Prostate gland (tissue), 2 donors: ENCODE data around the gene CYP1A1. TPM values are rescaled to one million over a fixed set of nuclear protein-coding genes. Genes with fewer than 3 reads are reported as not detected.

Experiments used
- DNase-seq: peaks from one replicate; pipeline ENCODE4 v3.0.0-alpha.2; 2019; ENCODE audit warnings: low spot score
- H3K27ac ChIP-seq, 2 donors: fragments of 200-600 bp; sonication (generic); 2 replicates each; pipeline ENCODE4 v1.5.1; 2017 to 2019
- H3K27me3 ChIP-seq: fragments of 200-600 bp; sonication (generic); replicated peaks from 2 replicates; pipeline ENCODE4 v1.5.1; 2019; ENCODE audit not compliant: insufficient read depth
- H3K36me3 ChIP-seq, 2 donors: fragments of 200-600 bp; sonication (generic); 1 replicate in 1 of 2; 2 replicates in 1 of 2; pipeline versions ENCODE4 v1.5.1 to v1.8.1; 2017 to 2019
- H3K4me1 ChIP-seq: fragments of 200-600 bp; sonication (generic); replicated peaks from 2 replicates; pipeline ENCODE4 v1.5.1; 2019
- H3K4me3 ChIP-seq, 2 donors: fragments of 200-600 bp; sonication (generic); 2 replicates each; pipeline ENCODE4 v1.5.1; 2017 to 2019
- H3K9me3 ChIP-seq: fragments of 200-600 bp; sonication (generic); 2 replicates; pipeline ENCODE4 v1.5.1; 2017
- CTCF ChIP-seq, 4 experiments: fragments of 200-600 bp in 2 of 4; fragments of 450-650 bp in 2 of 4; sonication (generic) in 2 of 4; IDR thresholded peaks; 1 replicate in 3 of 4; 2 replicates in 1 of 4; pipeline ENCODE4 v1.5.1; 2016 to 2019; ENCODE audit warnings: antibody characterized with exemption in 4 of 4, mild to moderate bottlenecking in 2 of 4, moderate library complexity in 2 of 4
- POLR2A ChIP-seq: fragments of 450-650 bp; IDR thresholded peaks from one replicate; pipeline ENCODE4 v1.6.1; 2016; ENCODE audit warnings: antibody characterized with exemption, mild to moderate bottlenecking
- POLR2AphosphoS5 ChIP-seq: sonication (generic); formaldehyde crosslinking; IDR thresholded peaks from one replicate; pipeline ENCODE4 v1.6.1; 2017; ENCODE audit warnings: antibody characterized with exemption
- WGBS: methylation state at CpG from one replicate; pipeline ENCODE4 v1.1.5; 2018; 5-methylcytosine and 5-hydroxymethylcytosine counted together
- intact Hi-C: fragments of 100-400 bp; cut with DNase I; formaldehyde crosslinking; loops from one replicate; pipeline ENCODE4 v1.14.2; 2022
- total RNA-seq, 2 donors: library from RNA; depleted of rRNA; stranded (reverse); fragments of >200 nt; gene quantifications; one replicate each; pipeline ENCODE4 v1.1.0, GENCODE V29; 2016

The CYP1A1 gene
- total RNA-seq, 2 donors from 2014 or later, result 0.57 to 6.9 TPM

DNA sequence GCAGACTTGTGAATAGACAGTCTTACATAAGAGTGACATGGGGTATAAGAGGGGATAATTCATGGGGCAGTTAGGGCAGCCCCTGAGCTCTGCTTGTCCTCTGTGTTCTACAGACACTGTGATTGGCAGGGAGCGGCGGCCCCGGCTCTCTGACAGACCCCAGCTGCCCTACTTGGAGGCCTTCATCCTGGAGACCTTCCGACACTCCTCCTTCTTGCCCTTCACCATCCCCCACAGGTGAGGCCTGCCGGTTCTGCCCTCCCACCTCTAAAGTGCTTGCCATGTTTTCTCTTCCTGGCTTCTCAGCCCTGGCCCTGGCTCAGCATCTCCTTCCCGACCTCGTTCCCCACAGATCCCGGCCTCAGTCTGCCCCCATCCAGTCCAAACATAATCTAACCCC is 26.7 kb upstream of the CYP1A1 start:
- 75% methylated on average over 8 of the region's 8 CpGs for WGBS
- H3K4me1 ChIP-seq, result no peaks in the 10 kb centered on the region
- no peaks in the 10 kb centered on the region for H3K36me3 ChIP-seq
- no peaks in the 10 kb centered on the region for H3K9me3 ChIP-seq
- H3K27me3 ChIP-seq, result no peaks in the 10 kb centered on the region
- no peak overlapping the region for H3K4me3 ChIP-seq
- DNase-seq, result no peak
- no peak for TF ChIP-seq POLR2AphosphoS5
- no peak for TF ChIP-seq CTCF (IDR thresholded peaks at IDR 0.05)
- no peak for TF ChIP-seq POLR2A
- H3K27ac ChIP-seq, result no peak overlapping the region
- intact Hi-C loops, result no loop called here

DNA sequence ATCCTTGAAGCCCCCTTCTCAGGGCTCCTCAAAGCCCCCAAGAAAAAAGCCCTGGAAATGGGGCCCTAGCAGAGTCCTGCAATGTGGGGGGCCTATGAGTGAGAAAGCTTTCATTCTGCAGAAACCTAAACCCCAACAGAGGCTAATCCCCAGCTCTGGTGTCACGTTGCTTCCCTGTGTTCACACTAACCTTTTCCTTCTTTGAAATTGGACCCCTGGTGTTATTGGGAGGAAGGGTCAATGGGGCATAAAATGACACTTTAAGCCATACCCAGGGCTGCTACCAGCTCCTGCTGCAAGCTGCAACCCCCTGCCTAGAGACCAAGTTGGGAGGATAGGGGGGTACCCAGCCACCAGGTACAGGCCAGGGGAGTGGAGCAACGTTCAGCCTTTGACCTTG is 25.4 kb upstream of the CYP1A1 start:
- Histone ChIP-seq H3K27me3 (no peaks in the 10 kb centered on the region), H3K4me3 (no peak overlapping the region), H3K27ac (no peak overlapping the region), H3K36me3 (no peaks in the 10 kb centered on the region), H3K9me3 (no peaks in the 10 kb centered on the region), H3K4me1 (no peaks in the 10 kb centered on the region)
- intact Hi-C loops, result no loop called here
- TF ChIP-seq POLR2A (no peak), POLR2AphosphoS5 (no peak), CTCF (IDR thresholded peaks at IDR 0.05) (no peak)
- no peak for DNase-seq
- WGBS, result 49% methylated on average over 2 of the region's 2 CpGs

DNA sequence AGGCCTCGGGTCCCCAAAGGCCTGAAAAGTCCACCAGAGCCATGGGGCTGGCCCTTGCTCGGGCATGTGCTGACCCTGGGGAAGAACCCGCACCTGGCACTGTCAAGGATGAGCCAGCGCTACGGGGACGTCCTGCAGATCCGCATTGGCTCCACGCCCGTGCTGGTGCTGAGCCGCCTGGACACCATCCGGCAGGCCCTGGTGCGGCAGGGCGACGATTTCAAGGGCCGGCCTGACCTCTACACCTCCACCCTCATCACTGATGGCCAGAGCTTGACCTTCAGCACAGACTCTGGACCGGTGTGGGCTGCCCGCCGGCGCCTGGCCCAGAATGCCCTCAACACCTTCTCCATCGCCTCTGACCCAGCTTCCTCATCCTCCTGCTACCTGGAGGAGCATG is 24.5 kb upstream of the CYP1A1 start:
- TF ChIP-seq POLR2AphosphoS5, result no peak
- no peak for TF ChIP-seq CTCF (IDR thresholded peaks at IDR 0.05)
- no peak for TF ChIP-seq POLR2A
- Histone ChIP-seq H3K36me3 (no peaks in the 10 kb centered on the region), H3K4me3 (no peak overlapping the region), H3K27me3 (no peaks in the 10 kb centered on the region), H3K9me3 (no peaks in the 10 kb centered on the region), H3K27ac (no peak overlapping the region), H3K4me1 (no peaks in the 10 kb centered on the region)
- 89% methylated on average over 20 of the region's 20 CpGs for WGBS
- intact Hi-C loops, result no loop called here
- DNase-seq, result no peak

GRCh38 chr15:74748322-74748946 is 23.1 kb upstream of the CYP1A1 start, which contains the start of gene CYP1A2:
TSS of gene CYP1A2 (plus strand) at chr15:74748845. CDS start at chr15:74749739, 894 bp downstream.
- 54% methylated on average over 3 of the region's 3 CpGs for WGBS
- H3K36me3 ChIP-seq, result no peaks in the 10 kb centered on the region
- no peaks in the 10 kb centered on the region for H3K4me1 ChIP-seq
- intact Hi-C loops, result no loop called here
- DNase-seq, result no peak
- no peaks in the 10 kb centered on the region for H3K27me3 ChIP-seq
- no peak for TF ChIP-seq POLR2A
- TF ChIP-seq CTCF (IDR thresholded peaks at IDR 0.05), result no peak
- TF ChIP-seq POLR2AphosphoS5, result no peak
- H3K27ac ChIP-seq, result no peak within 1 kb of the TSS
- no peaks in the 10 kb centered on the region for H3K9me3 ChIP-seq
- no peak within 1 kb of the TSS for H3K4me3 ChIP-seq

GRCh38 chr15:74746389-74746788 is 21.1 kb upstream of the CYP1A1 start:
- Histone ChIP-seq H3K36me3 (no peaks in the 10 kb centered on the region), H3K27me3 (no peaks in the 10 kb centered on the region), H3K4me3 (no peak overlapping the region), H3K4me1 (no peaks in the 10 kb centered on the region), H3K27ac (no peak overlapping the region), H3K9me3 (no peaks in the 10 kb centered on the region)
- intact Hi-C loops, result no loop called here
- TF ChIP-seq CTCF (IDR thresholded peaks at IDR 0.05) (no peak), POLR2A (no peak), POLR2AphosphoS5 (no peak)
- DNase-seq, result no peak
- 78% methylated on average over 4 of the region's 4 CpGs for WGBS
